Pancreas (tissue), 10 donors: Measurements from ENCODE around the gene CANT1. TPM values are rescaled to one million over a fixed set of nuclear protein-coding genes. Genes with fewer than 3 reads are reported as not detected.
"Not testable (repeated sequence)": the region's sequence is repeated elsewhere in the genome, so short reads cannot be mapped to it uniquely, and the experiment has no call there.

Source experiments
- ATAC-seq, 4 donors: fragments of 200-7000 bp; cut with Tn5 transposase; one replicate each; pipeline versions ENCODE4 v1.8.0 to v1.9.1; 2020; ENCODE audit warnings: mild to moderate bottlenecking in 4 of 4, moderate library complexity in 4 of 4
- DNase-seq, 6 donors: peaks; one replicate each; pipeline ENCODE4 v3.0.0-alpha.2; 2020
- FAIRE-seq: peaks from 2 replicates; lab custom pipeline; 2012; peaks lifted over from hg19 to GRCh38; lab: Jason Lieb, UNC
- H3K27ac ChIP-seq, 4 donors: fragments of 200-600 bp; sonication (generic); 1 replicate in 3 of 4; 2 replicates in 1 of 4; pipeline versions ENCODE4 v1.5.0 to v1.8.0; 2020
- H3K27me3 ChIP-seq, 4 donors: fragments of 200-600 bp; one replicate each; pipeline ENCODE4 v1.8.0; 2021
- H3K36me3 ChIP-seq, 3 donors: fragments of 200-600 bp; sonication (generic) in 1 of 3; one replicate each; pipeline versions ENCODE4 v1.5.0 to v1.8.0; 2020 to 2021
- H3K4me1 ChIP-seq, 3 donors: fragments of 200-600 bp; one replicate each; pipeline ENCODE4 v1.8.0; 2021
- H3K4me3 ChIP-seq, 4 donors: fragments of 200-600 bp; sonication (generic) in 2 of 4; one replicate each; pipeline versions ENCODE4 v1.5.0 to v1.8.0; 2020 to 2021
- H3K9me3 ChIP-seq, 4 donors: fragments of 200-600 bp; one replicate each; pipeline ENCODE4 v1.8.0; 2021
- CTCF ChIP-seq, 4 donors: fragments of 200-600 bp; sonication (generic) in 3 of 4; IDR thresholded peaks; one replicate each; pipeline versions ENCODE4 v1.5.0 to v1.8.0; 2021; ENCODE audit warnings: antibody characterized with exemption in 4 of 4
- WGBS, 2 donors: extraction: QIAGEN DNeasy Blood & Tissue Kit; methylation state at CpG; one replicate each; pipeline ENCODE4 v1.1.7; 2013; 5-methylcytosine and 5-hydroxymethylcytosine counted together
- intact Hi-C, 3 donors: fragments of 100-400 bp; cut with DNase I; formaldehyde crosslinking; loops; one replicate each; pipeline versions ENCODE4 v1.11.1 to v1.14.2; 2022
- polyA plus RNA-seq, 2 donors: library from polyadenylated mRNA; stranded (reverse); fragments of 200-250 nt; gene quantifications; one replicate each; pipeline ENCODE4 v1.2.3, GENCODE V29; 2013
- total RNA-seq, 6 donors: library from RNA; stranded (reverse); fragmentation: NEBNext Ultra II Directional in 4 of 6; extraction: Animal tissue kit (Norgen Biotek cat#: 25700) in 4 of 6; gene quantifications; one replicate each; pipeline versions ENCODE4 v1.2.1 to v1.2.4, GENCODE V29; 2021 to 2023
- donor health status: healthy with polysubstance abuse.
- donor health status: DM: no; HTN: no; CAD: no; lungs with moderate emphysema.
- donor health status: DM: no; HTN: no; CAD: no.
- donor health status: control.
- donor health status: control.
- donor health status: Bipolar disorder and iron deficiency.
- donor health status: DM: yes; HTN: yes; CAD: no.
- donor health status: DM: no; HTN: no; CAD: no.
- donor health status: DM: no; HTN: no; CAD: no.
- donor health status: DM: yes; HTN: yes; CAD: no.

Gene CANT1
- total and polyA plus RNA-seq, 8 donors, result 7.4 to 45.0 (median 25.5) TPM

GRCh38 chr17:78946131-78946530 is 63.4 kb downstream of the CANT1 start:
- Histone ChIP-seq H3K27me3 (no peaks in the 10 kb centered on the region), H3K9me3 (no peaks in the 10 kb centered on the region), H3K36me3 (no peaks in the 10 kb centered on the region), H3K4me1 (peaks cover 0 to 18% (median 9%) of the 10 kb centered on the region in 3 donors), H3K4me3 (no peak overlapping the region), H3K27ac (no peak overlapping the region)
- no peak for ATAC-seq
- no peak for TF ChIP-seq CTCF (IDR thresholded peaks at IDR 0.05)
- no peak for DNase-seq
- FAIRE-seq, result no peak
- intact Hi-C loops, result no loop called here
- WGBS, 2 donors, result 93 to 94% methylated on average over 7 of the region's 7 CpGs

GRCh38 chr17:78945455-78945854 is 64.1 kb downstream of the CANT1 start:
- DNase-seq, H3K9me3 ChIP-seq, FAIRE-seq, intact Hi-C loops, H3K4me3 ChIP-seq, H3K36me3 ChIP-seq, ATAC-seq, H3K27ac ChIP-seq, H3K27me3 ChIP-seq: not testable (repeated sequence)
- H3K4me1 ChIP-seq, result peaks cover 0 to 18% (median 9%) of the 10 kb centered on the region in 3 donors
- WGBS, 2 donors, result 92 to 96% methylated on average over 12 of the region's 12 CpGs

- H3K27me3 ChIP-seq, result no peaks in the 10 kb centered on the region
- H3K4me1 ChIP-seq, result peaks cover 0 to 18% (median 9%) of the 10 kb centered on the region in 3 donors
- DNase-seq (no peak), ATAC-seq (no peak), FAIRE-seq (no peak)
- H3K27ac ChIP-seq, result no peak overlapping the region
- TF ChIP-seq CTCF (IDR thresholded peaks at IDR 0.05), result no peak
- no peaks in the 10 kb centered on the region for H3K36me3 ChIP-seq
- intact Hi-C loops, result no loop called here
- 79 to 90% methylated on average over 10 of the region's 10 CpGs for WGBS, 2 donors
- no peak overlapping the region for H3K4me3 ChIP-seq
- no peaks in the 10 kb centered on the region for H3K9me3 ChIP-seq
These were observed 64.6 kb downstream of the CANT1 start for GRCh38 chr17:78944956-78945355.

- Histone ChIP-seq H3K4me1 (peaks cover 0 to 18% (median 9%) of the 10 kb centered on the region in 3 donors), H3K4me3 (no peak overlapping the region), H3K27me3 (no peaks in the 10 kb centered on the region), H3K36me3 (no peaks in the 10 kb centered on the region), H3K27ac (no peak overlapping the region), H3K9me3 (no peaks in the 10 kb centered on the region)
- intact Hi-C loops, result no loop called here
- 82 to 89% methylated on average over 7 of the region's 7 CpGs for WGBS, 2 donors
- no peak for DNase-seq
- ATAC-seq, result no peak
- TF ChIP-seq CTCF (IDR thresholded peaks at IDR 0.05), result no peak
- FAIRE-seq, result no peak
These were observed 65.5 kb downstream of the CANT1 start for GRCh38 chr17:78944026-78944425.

Other genes with a start within 250 kb of the CANT1 start
- 10 to 100 TPM; 18.3 to 34.4 (median 21.3) TPM for gene CYTH1, start 227.5 kb downstream of the CANT1 start, total RNA-seq
- gene CYTH1, start 227.5 kb downstream of the CANT1 start, polyA plus RNA-seq, result 10 to 100 TPM; 25.0 to 28.9 TPM
- gene USP36, start 168.9 kb downstream of the CANT1 start, total RNA-seq, result 10 to 100 TPM; 31.2 to 58.3 (median 35.8) TPM
- gene USP36, start 168.9 kb downstream of the CANT1 start, polyA plus RNA-seq, result 10 to 100 TPM; 33.1 to 41.8 TPM
- 1 to 10 TPM in 5 of 6 donors, under 1 TPM in 1; 0.87 to 5.1 (median 2.7) TPM for gene CEP295NL, start 106.6 kb downstream of the CANT1 start, total RNA-seq
- gene CEP295NL, start 106.6 kb downstream of the CANT1 start, polyA plus RNA-seq, result 1 to 10 TPM in 1 of 2 donors, under 1 TPM in 1; 0.21 to 4.1 TPM
- 100 to 1,000 TPM in 1 of 6 donors, 10 to 100 TPM in 5; 39.9 to 128 (median 57.6) TPM for gene TIMP2, start 84.4 kb downstream of the CANT1 start, total RNA-seq
- gene TIMP2, start 84.4 kb downstream of the CANT1 start, polyA plus RNA-seq, result 10 to 100 TPM; 22.2 to 42.7 TPM
- 100 to 1,000 TPM in 2 of 6 donors, 10 to 100 TPM in 4; 35.3 to 169 (median 71.4) TPM for gene LGALS3BP, start 29.8 kb downstream of the CANT1 start, total RNA-seq
- gene LGALS3BP, start 29.8 kb downstream of the CANT1 start, polyA plus RNA-seq, result 100 to 1,000 TPM in 1 of 2 donors, 10 to 100 TPM in 1; 80.1 to 102 TPM
- gene C1QTNF1, start 14.4 kb upstream of the CANT1 start, total RNA-seq, result 10 to 100 TPM in 2 of 6 donors, 1 to 10 TPM in 4; 5.3 to 17.9 (median 6.7) TPM
- gene C1QTNF1, start 14.4 kb upstream of the CANT1 start, polyA plus RNA-seq, result 10 to 100 TPM in 1 of 2 donors, 1 to 10 TPM in 1; 9.4 to 31.2 TPM
- gene ENGASE, start 65.1 kb upstream of the CANT1 start, total RNA-seq, result 10 to 100 TPM; 13.9 to 42.1 (median 20.2) TPM
- 10 to 100 TPM; 34.3 to 86.5 TPM for gene ENGASE, start 65.1 kb upstream of the CANT1 start, polyA plus RNA-seq